GM12801 (cell line): ENCODE measurements around the gene CCDC81.

Source experiments
- TF ChIP-seq, protein P1 (sequence below): IDR thresholded peaks from one replicate; pipeline ENCODE4 v1.5.1; 2011; ENCODE audit warnings: control low read depth; ENCODE audit not compliant: insufficient read length; ENCODE audit errors: extremely low read depth

CCDC81 gene

DNA sequence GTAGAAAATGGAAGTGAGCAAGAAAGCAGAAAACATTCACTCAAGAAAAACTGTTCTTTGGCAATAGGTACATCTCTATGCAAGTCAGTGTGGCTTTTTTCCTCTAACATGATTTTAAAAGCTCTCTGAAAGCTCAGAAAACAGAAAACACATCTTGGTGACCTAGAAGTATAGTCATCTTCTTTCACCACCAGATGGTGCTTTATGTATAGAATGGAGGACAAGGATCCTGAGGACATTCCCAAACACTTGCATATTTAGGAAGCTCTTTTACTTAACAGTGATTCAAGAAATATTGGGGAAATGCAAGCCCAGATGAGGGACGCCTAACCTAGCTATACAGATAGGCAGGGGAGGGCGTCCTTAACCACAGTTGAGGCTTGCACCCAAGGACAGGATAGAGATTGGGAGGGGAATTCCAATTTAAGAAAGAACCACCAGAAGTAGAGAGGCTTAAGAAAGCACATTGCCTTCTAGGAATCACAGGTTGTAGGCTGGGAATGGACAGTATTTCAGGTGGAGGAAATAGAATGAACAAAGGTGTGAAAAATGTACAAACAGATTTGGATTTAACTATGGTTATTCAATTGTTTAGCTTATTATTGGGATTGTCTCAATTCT lies 13.8 kb upstream of the CCDC81 start:
- TF ChIP-seq, protein P1, sequence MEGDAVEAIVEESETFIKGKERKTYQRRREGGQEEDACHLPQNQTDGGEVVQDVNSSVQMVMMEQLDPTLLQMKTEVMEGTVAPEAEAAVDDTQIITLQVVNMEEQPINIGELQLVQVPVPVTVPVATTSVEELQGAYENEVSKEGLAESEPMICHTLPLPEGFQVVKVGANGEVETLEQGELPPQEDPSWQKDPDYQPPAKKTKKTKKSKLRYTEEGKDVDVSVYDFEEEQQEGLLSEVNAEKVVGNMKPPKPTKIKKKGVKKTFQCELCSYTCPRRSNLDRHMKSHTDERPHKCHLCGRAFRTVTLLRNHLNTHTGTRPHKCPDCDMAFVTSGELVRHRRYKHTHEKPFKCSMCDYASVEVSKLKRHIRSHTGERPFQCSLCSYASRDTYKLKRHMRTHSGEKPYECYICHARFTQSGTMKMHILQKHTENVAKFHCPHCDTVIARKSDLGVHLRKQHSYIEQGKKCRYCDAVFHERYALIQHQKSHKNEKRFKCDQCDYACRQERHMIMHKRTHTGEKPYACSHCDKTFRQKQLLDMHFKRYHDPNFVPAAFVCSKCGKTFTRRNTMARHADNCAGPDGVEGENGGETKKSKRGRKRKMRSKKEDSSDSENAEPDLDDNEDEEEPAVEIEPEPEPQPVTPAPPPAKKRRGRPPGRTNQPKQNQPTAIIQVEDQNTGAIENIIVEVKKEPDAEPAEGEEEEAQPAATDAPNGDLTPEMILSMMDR, result no peak

DNA sequence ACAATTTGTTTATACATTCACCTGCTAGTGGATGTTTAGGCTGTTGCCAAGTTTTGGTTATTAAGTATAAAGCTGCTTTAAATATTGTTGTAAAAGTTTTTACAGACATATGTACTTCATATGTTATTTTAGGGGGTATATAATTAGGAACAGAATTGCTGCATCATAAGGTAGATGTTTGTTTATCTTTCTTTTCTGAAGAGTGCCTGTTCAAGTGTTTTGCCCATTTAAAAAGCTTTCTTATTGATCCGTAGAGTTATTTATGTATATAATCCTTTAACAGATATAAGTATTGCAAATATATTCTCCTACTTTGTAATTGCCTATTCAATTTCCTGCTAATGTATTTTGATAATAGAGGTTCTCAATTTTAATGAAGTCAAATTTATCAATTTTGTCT lies 11.3 kb upstream of the CCDC81 start:
- TF ChIP-seq, protein P1, result no peak

DNA sequence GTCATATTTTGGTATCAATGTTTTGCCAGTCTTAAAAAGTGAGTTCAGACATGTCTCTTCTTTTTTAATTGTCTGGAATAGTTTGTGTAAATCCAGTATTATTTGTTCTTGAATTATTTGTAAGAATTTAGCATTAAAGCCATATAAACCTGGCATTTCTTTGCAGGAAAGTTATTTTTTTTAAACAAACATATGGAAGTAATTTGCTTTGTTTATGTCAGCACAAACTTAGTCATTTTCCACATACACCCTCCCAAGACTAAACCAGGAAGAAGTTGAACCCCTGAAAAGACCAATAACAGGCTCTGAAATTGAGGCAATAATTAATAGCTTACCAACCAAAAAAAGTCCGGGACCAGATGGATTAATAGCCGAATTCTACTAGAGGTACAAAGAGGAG lies 9.1 kb upstream of the CCDC81 start:
- TF ChIP-seq, protein P1, result no peak

DNA sequence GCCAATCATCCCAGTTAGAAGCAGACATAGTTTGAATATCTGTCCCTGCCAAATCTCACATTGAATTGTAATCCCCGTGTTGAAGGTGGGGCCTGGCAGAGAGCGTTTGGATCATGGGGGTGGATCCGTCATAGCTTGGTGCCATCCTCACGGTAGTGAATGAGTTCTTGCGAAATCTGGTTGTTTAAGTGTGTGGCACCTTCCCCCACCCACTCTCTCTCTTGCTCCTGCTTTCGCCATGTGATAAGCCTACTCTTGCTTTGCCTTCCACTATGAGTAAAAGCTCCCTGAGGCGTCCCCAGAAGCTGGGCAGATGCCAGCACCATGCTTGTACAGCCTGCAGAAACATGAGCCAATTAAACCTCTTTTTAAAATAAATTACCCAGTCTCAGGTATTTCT lies 5.0 kb upstream of the CCDC81 start:
- TF ChIP-seq, protein P1, result no peak

DNA sequence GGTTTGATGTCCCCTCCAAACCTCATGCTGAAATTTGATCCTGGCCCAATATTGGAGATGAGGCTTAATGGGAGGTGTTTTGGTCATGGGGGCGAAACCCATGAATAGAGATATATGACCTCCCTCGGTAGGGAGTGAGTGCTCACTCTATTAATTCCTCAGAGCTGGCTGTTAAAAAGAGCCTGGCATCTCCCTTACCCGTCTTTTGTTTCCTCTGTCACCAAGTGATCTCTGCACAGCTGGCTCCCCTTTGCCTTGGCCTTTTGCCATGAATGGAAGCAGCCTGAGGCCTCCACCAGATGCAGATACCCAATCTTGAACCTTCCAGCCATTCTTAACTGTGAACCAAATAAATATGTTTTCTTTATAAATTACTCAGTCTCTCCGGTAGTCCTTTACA lies 4.5 kb upstream of the CCDC81 start:
- TF ChIP-seq, protein P1, result no peak

DNA sequence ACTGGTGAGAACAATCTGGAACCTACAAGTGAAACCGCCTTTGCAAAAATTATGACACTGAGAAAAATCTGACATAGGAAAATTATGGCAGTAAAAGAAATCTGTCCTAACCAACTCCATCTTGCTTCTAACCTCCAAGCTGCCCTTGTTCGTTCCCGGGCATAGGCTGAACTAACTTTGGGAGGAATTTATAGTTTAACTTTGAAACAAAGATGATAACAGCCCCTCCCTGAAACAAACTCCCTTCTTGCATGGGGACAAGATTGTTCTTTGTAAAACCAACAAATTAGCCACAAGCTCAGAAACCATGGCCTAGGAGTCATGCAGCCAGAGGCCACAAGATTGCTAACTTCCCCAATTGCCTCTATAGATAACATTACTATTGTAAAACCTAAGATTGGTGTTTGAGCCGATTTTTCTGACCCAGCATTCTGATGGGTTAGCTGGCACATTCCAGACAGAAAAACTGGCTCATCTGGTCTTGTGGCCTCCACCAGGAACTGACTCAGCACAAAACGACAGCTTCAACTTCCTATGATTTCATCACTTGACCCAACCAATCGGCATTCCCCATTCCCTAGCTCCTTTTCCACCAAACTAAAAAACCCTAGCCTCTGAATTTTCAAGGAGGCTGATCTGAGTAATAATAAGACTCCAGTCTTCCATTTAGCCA lies 3.6 kb upstream of the CCDC81 start:
- TF ChIP-seq, protein P1, result no peak

DNA sequence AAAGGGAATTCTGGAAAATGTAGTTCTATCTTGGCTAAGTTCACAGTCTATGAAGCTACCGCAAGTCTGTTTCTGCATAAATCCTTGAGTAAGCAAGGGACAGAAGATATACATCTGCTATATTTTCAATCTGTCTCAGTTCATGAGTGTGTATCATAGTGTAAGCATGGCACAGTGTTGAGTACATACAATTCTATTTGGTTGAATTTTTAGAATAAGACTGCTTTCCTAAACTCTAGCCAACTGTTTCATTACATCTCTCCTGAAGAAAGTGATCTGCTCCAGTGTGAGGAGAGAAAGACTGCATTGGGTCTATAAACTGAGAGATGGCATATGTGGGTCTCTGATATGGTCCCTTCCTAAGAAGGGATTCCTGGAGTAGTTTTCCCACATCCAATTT lies 2.6 kb upstream of the CCDC81 start:
- TF ChIP-seq, protein P1, result no peak
